SK-N-MC (cell line): Measurements from ENCODE around the gene PRR9.

Experiments
- EZH2 ChIP-seq: fragments of 200-600 bp; sonication (generic); IDR thresholded peaks from one replicate; pipeline ENCODE4 v1.6.1; 2017; ENCODE audit warnings: antibody characterized with exemption
- FOXP2 ChIP-seq: optimal IDR thresholded peaks from 2 replicates; pipeline ENCODE3; 2011; ENCODE audit warnings: mild to moderate bottlenecking, moderate library complexity; ENCODE audit not compliant: insufficient read depth; ENCODE audit errors: extremely low read length, control extremely low read depth
- POLR2AphosphoS5 ChIP-seq: IDR thresholded peaks from 2 replicates; pipeline ENCODE4 v1.6.1; 2012; ENCODE audit warnings: mild to moderate bottlenecking, low read depth, low read length, borderline replicate concordance

- TF ChIP-seq EZH2 = no peak
- TF ChIP-seq POLR2AphosphoS5 = no peak
- no peak for TF ChIP-seq FOXP2
Measured at GRCh38 chr1:153210206-153210605, 7.2 kb upstream of the PRR9 start.
